Right atrium auricular region (tissue), 2 donors: ENCODE results near the gene HTR3A. TPM values are rescaled to one million over a fixed set of nuclear protein-coding genes. Genes with fewer than 3 reads are reported as not detected.
A peak's percentile ranks its signal among the peaks of the same experiment; 100 is the strongest.

Experiments
- DNase-seq: peaks from one replicate; pipeline ENCODE4 v3.0.0-alpha.2; 2019; ENCODE audit warnings: low spot score
- H3K27ac ChIP-seq, 2 donors: fragments of 200-600 bp; sonication (generic); 1 replicate in 1 of 2; 2 replicates in 1 of 2; pipeline ENCODE4 v1.5.1; 2016 to 2019
- H3K27me3 ChIP-seq, 2 donors: fragments of 200-600 bp; sonication (generic); one replicate each; pipeline versions ENCODE4 v1.5.1 to v1.6.0; 2017 to 2019
- H3K36me3 ChIP-seq: fragments of 200-600 bp; sonication (generic); one replicate; pipeline ENCODE4 v1.5.1; 2016
- H3K4me1 ChIP-seq, 2 donors: fragments of 200-600 bp; sonication (generic); one replicate each; pipeline versions ENCODE4 v1.5.1 to v1.6.0; 2017 to 2019
- H3K4me3 ChIP-seq, 2 donors: fragments of 200-600 bp; sonication (generic); 1 replicate in 1 of 2; 2 replicates in 1 of 2; pipeline ENCODE4 v1.5.1; 2017 to 2019; ENCODE audit warnings: mild to moderate bottlenecking in 1 of 2, moderate library complexity in 1 of 2
- H3K9me3 ChIP-seq, 2 donors: fragments of 200-600 bp; sonication (generic); one replicate each; pipeline ENCODE4 v1.5.1; 2019
- total RNA-seq, 2 donors: library from RNA; depleted of rRNA; stranded (reverse); fragments of >200 nt; gene quantifications; one replicate each; pipeline ENCODE4 v1.1.0, GENCODE V29; 2016
- TF ChIP-seq, protein P1 (sequence below), 2 donors: fragments of 200-600 bp; sonication (generic); IDR thresholded peaks; one replicate each; pipeline ENCODE4 v1.5.1; 2019; ENCODE audit warnings: antibody characterized with exemption in 2 of 2

HTR3A gene
- total RNA-seq, 2 donors from 2014 or later: 0.24 TPM; not detected in 1

GRCh38 chr11:114025329-114025907 is 50.5 kb downstream of the HTR3A start:
- no peak for DNase-seq
- H3K27ac ChIP-seq: peak overlapping the region; percentile 23 to 52
- no peaks in the 10 kb centered on the region for H3K27me3 ChIP-seq
- TF ChIP-seq, protein P1, sequence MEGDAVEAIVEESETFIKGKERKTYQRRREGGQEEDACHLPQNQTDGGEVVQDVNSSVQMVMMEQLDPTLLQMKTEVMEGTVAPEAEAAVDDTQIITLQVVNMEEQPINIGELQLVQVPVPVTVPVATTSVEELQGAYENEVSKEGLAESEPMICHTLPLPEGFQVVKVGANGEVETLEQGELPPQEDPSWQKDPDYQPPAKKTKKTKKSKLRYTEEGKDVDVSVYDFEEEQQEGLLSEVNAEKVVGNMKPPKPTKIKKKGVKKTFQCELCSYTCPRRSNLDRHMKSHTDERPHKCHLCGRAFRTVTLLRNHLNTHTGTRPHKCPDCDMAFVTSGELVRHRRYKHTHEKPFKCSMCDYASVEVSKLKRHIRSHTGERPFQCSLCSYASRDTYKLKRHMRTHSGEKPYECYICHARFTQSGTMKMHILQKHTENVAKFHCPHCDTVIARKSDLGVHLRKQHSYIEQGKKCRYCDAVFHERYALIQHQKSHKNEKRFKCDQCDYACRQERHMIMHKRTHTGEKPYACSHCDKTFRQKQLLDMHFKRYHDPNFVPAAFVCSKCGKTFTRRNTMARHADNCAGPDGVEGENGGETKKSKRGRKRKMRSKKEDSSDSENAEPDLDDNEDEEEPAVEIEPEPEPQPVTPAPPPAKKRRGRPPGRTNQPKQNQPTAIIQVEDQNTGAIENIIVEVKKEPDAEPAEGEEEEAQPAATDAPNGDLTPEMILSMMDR (IDR thresholded peaks at IDR 0.05): no peak
- no peaks in the 10 kb centered on the region for H3K36me3 ChIP-seq
- no peaks in the 10 kb centered on the region for H3K9me3 ChIP-seq
- H3K4me3 ChIP-seq: no peak overlapping the region
- peaks cover 0 to 16% of the 10 kb centered on the region in 2 donors for H3K4me1 ChIP-seq

GRCh38 chr11:114026355-114026754 is 51.4 kb downstream of the HTR3A start:
- Histone ChIP-seq H3K9me3 (no peaks in the 10 kb centered on the region), H3K4me1 (peaks cover 0 to 16% of the 10 kb centered on the region in 2 donors), H3K27me3 (no peaks in the 10 kb centered on the region), H3K4me3 (no peak overlapping the region), H3K27ac (no peak overlapping the region), H3K36me3 (no peaks in the 10 kb centered on the region)
- DNase-seq: no peak
- TF ChIP-seq, protein P1 (IDR thresholded peaks at IDR 0.05): no peak

DNA sequence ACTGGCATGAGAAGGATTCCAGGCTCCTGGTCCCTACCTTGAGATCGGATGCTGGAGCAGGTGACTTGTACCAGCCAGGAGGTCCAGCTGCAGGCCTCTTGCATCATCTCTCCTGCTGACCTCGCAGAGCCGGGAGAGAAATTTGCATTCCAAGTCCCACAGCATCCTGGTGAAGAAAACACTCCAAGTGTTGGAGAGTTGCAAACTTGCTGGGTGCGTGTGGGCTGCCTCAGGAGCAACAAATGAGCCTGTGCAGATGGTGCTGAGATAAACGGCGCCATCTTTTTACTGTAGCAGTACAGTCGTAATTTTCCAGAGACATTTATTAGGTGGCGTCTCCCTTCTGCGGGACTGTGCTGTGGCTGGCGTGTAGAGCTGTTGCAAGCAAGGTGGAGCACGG is 52.5 kb downstream of the HTR3A start:
- H3K36me3 ChIP-seq: no peaks in the 10 kb centered on the region
- H3K9me3 ChIP-seq: no peaks in the 10 kb centered on the region
- TF ChIP-seq, protein P1 (IDR thresholded peaks at IDR 0.05): no peak
- DNase-seq: no peak
- H3K4me1 ChIP-seq: peaks cover 0 to 16% of the 10 kb centered on the region in 2 donors
- H3K27ac ChIP-seq: no peak overlapping the region
- H3K4me3 ChIP-seq: no peak overlapping the region
- H3K27me3 ChIP-seq: no peaks in the 10 kb centered on the region

GRCh38 chr11:114027926-114028325 is 53.0 kb downstream of the HTR3A start:
- no peak for DNase-seq
- Histone ChIP-seq H3K27ac (no peak overlapping the region), H3K4me1 (peaks cover 0 to 16% of the 10 kb centered on the region in 2 donors), H3K4me3 (no peak overlapping the region), H3K36me3 (no peaks in the 10 kb centered on the region), H3K9me3 (no peaks in the 10 kb centered on the region), H3K27me3 (no peaks in the 10 kb centered on the region)
- TF ChIP-seq, protein P1 (IDR thresholded peaks at IDR 0.05): peak in 1 of 2 donors; percentile 52

GRCh38 chr11:114031246-114031966 is 56.5 kb downstream of the HTR3A start:
- no peak for DNase-seq
- H3K36me3 ChIP-seq: no peaks in the 10 kb centered on the region
- TF ChIP-seq, protein P1 (IDR thresholded peaks at IDR 0.05): no peak
- no peaks in the 10 kb centered on the region for H3K27me3 ChIP-seq
- H3K27ac ChIP-seq: no peak overlapping the region
- H3K4me3 ChIP-seq: no peak overlapping the region
- no peaks in the 10 kb centered on the region for H3K9me3 ChIP-seq
- peaks cover 0 to 9% of the 10 kb centered on the region in 2 donors for H3K4me1 ChIP-seq
